NCI-H226 (cell line): ENCODE results near the gene AVPR2.

Source experiments
- DNase-seq: peaks from one replicate; pipeline ENCODE4 v3.0.0-alpha.2; 2015

Gene AVPR2

GRCh38 chrX:153903991-153904957 is at the start of gene AVPR2:
AVPR2 (plus strand) TSS chrX:153904673; CDS start chrX:153905146, 473 bp downstream.
- no peak for DNase-seq

GRCh38 chrX:153854702-153855101 is 49.8 kb upstream of the AVPR2 start:
- DNase-seq: no peak

- DNase-seq: no peak
These were observed 47.0 kb upstream of the AVPR2 start for GRCh38 chrX:153857348-153857903.

- no peak for DNase-seq
These were observed 43.3 kb upstream of the AVPR2 start for GRCh38 chrX:153861151-153861550.

- no peak for DNase-seq
These were observed 42.7 kb upstream of the AVPR2 start for GRCh38 chrX:153861733-153862310.

GRCh38 chrX:153862369-153863250 is 41.9 kb upstream of the AVPR2 start:
- no peak for DNase-seq

DNA sequence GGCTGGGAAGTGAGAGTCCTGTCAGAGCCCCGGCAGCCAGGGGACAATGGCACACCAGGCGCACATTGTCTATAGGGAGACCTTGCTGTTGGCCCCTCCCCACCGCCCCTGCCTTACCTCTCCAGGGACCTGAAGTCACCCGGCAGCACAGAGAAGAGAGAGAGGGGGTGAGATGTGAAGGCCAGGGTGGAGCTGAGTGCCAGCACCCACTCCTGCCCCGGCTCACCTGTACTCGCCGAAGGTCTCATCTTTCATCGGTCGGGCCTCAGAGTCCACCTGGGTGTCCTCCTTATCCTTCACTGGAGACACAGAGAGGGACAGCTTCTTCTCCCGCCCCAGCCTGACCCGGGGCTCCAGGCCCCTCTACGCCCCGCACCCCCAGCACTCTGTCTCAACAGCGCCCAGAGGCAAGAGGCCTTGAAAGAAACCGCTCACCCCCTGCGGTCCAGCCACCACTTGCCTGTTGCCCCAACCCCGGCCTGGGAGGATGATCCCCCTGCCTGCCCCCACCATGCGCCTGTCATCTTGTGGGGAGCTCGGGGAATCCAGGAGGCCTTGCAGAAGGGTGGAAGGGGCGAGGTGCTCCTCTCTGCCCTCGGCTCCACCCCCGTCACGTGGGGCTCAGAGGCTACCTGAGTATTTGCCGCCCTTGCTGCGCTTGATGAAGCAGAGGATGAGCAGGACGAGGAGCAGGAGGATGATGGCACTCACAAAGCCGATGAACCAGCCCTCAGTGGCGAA is 41.1 kb upstream of the AVPR2 start:
- no peak for DNase-seq

DNA sequence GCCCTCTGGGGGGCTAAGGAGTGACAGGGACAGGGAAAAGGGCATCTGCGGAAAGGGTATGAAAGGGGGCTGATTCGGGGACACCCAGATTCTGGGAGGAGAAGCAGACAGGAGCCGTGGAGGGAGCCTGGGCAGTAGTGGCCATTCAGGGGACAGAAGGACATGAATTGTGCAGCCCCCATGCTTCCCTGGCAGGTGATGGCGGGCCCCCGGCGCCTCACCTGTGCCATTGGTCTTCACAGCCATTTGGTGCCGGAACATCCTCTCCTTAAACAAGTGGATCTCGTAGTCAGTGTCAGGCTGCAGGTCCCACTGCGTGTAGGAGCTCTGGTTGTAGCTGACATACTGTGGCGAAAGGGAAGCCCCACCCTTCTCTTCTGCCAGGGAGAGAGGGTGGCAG is 40.4 kb upstream of the AVPR2 start:
- DNase-seq: no peak

DNA sequence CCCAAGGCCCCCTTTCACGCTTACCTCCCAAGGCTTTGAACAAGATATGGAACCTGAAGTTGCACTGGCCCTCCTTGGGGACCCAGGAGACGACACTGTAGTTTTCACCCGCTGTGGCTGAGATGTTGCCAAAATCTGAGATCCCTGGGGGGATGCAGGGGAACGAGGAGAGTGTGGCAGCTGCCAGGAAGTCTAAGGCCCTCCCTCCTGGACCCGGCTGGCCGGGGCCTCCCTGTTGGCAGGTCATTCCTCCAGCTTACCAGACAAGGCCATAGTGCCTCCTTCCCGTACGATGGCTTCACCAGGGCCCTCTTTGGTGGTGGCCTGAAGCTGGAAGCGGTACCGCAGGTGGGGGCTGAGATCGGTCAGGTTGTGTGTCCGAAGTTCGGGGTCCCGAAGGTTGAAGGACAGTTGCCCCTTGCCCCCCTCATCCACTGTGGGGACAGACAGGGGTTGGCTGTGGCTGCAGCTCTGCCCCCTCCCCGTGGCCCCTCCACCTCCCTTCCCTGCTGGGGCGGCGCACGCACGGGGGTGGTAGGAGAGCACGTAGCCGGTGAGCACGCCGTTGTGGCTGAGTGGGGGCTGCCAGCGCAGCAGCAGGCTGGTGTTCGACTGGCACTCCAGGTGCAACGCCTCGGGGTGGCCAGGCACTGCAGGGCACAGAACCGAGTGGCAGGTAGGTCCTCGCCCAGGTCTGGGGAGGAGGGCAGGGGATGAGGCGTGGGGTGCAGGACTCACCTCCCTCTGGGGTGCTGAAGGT is 39.7 kb upstream of the AVPR2 start:
- no peak for DNase-seq

DNA sequence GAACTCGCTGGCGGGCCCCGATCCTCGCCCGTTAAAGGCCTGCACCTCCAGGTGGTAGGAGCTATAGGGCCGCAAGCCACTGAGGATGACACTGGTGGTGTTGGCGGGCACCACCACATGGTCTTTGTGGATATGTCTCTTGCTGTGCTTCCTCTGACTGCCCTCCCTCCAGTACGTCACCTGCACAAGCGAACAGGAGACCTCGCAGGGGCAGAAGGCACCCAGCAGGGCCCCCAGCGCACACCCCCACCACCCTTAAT is 39.2 kb upstream of the AVPR2 start:
- no peak for DNase-seq

- DNase-seq: no peak
These were observed 38.8 kb upstream of the AVPR2 start for GRCh38 chrX:153865685-153866084.

DNA sequence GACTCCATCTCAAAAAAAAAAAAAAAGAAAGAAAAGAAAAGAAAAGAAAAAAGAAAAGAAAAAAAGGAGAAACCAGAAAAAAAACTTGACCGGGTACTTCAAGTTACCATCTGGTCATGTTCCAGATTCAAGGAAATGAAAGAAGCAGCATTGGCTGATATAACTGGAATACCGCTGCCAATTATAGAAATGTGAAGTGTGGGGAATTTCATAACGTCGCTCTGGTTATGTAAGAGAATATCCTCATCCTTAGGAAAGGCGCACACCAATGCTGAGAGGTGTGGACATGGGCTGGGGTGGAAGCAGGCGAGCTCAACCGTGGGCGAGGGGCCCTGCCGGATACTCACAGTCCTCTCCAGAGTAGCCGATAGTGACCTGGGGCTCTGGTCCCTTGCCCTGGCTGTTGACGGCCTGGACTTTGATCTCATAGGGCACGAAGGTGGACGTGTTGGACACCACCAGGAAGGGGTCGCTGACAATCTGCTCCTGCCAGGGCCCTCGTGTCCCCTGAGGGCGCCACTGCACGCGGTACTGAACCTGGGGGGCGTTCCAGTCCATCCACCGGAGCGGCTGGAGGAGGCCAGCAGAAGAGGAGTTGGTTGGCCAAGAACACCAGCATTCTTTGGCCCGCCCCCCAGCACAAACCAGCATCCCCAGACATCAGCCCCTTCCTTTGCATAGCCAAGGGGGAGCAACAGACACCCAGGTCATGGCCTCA is 38.0 kb upstream of the AVPR2 start:
- no peak for DNase-seq

DNA sequence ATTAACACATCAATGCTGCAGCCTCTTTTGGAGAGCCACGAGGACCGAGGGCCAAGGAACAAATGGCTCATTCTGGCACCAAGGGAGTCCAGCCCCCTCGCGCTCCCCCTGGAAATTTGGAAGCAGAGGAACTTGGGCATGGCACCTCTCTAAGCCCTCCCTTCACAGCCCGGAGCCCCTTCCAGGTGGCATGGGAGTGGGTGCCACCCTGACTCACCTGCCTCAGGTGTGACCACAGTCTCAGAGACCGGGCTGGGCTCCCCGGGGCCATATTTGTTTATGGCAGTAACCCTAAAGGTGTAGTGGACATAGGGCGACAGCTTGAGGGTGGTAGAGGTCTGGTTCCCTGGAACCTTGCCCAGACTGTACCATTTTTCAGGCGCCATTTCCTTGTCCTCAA is 37.3 kb upstream of the AVPR2 start:
- DNase-seq: no peak

DNA sequence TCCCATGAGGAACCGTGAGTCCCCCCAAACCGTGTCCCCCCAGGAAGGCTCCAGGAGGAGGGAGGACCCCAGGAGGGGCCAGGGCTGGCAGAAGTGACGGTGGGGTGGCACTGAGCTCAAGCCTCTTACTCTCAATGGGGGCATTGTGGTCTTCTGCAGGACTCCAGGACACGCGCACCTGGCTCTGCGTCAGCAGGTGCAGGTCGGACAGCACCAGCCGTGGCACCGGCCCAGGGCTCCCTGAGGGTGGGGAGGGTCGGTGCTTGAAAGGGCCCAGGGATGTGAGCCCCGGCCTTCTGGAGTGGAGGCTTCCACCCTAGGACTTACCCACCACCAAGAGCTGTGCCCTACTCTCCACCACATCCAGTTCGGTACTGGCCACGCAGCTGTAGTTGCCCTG is 36.8 kb upstream of the AVPR2 start:
- DNase-seq: no peak

DNA sequence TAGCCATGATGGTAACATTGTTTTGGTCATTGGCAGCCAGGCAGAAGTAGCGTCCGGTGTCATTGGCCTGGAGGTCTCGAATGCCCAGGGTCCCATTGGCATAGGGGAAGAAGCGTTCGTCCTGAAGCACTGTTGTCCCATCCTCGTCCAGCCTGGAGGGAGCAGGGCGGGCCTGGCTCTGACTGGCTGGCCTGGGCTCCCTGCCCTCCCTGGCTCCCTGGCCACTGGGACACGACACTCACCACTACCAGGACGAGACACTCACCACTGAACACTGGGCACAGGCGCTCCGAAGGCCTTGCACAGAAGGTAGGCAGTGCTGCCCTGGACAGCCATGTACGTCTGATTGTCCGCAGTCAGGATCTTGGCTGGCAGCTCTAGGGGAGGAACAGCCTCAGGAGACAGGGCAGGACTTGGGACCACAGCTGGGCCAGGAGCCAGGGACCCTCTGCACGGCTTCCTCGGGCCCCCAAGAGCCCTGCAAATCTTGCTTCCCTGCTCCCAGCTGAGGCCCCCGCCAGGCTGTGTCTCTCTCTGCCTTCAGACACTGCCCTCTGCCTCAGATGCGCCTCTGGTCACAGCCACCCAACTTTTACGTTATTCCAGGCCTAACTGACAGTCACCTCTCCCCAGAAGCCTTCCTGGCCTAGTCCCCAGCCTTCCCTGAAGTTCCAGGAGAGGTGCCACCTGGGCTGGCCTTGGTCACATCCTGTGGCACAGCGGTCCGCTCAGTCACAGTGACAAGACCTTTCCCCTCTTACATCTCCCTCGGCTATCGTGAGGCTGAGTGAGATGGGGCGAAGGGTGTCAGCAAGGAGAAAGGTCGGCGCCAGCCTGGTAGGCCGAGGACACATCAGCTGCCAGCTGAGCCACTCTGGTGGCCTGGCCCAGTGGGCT is 35.6 kb upstream of the AVPR2 start:
- no peak for DNase-seq

DNA sequence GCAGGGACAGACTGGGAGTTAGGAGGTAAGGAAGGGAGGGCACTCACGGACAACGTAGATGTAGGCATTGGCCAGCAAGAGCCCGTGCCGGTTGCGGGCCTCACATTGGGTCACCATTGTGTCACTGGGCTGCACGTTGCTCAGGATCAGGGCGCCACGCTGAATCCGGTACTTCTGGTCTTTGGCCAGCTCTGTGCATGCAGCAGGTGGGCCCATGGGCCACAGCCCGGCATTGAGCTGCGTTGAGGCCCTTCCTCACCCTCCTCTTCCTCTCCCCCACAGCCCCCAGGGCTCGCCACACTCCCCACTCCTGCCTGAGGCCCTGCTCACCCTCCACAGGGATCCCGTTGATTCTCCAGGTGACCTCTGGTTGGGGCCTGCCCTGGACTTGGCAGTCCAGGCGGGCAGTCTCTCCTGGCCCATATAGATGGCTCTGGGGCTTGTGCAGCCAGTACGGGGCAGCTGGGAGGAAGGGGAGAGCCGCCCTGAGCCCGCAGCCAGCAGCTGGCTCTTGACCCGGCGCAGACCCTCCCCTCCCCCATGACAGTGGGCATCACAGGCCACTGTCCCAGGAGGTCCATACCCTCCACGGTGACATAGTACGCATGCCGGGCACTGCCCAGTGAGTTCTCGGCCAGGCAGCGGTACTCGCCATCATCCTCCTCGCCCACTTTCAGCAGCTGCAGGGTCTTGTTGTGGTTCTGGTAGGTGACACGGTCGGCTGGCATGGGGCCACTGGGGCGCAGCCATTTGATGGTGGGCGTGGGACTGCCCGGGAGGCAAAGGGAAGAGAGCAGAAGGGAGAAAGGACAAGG is 34.8 kb upstream of the AVPR2 start:
- DNase-seq: no peak

DNA sequence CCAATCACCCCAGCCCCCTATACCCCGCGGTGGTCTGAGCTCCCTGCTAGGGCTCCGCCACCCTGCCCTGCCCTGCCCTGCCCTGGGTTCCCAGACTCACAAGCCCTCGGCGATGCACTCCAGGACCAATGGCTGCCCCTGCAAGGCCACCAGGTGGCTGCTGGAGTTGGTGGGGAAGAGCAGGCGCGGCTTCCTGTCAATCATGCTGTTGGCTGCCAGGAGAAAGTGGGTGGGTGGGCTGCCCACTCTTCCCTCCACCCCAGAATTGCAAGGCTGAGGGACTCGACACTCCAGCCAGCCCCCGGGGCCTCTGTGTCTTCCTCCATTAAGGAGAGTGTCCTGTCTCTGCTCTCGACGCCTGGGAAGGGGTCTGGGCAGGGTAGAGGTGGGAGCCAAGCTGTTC is 34.2 kb upstream of the AVPR2 start:
- DNase-seq: no peak

GRCh38 chrX:153870791-153871360 is 33.6 kb upstream of the AVPR2 start:
- no peak for DNase-seq

- no peak for DNase-seq
These were observed 33.0 kb upstream of the AVPR2 start for GRCh38 chrX:153871451-153871850.
